A673 (cell line): Measurements from ENCODE around the gene CDH4. TPM values are rescaled to one million over a fixed set of nuclear protein-coding genes. Genes with fewer than 3 reads are reported as not detected.

ENCODE experiments used
- BruUV-seq: library from RNA; stranded (reverse); fragments of 400-500 nt; replicated peaks from 2 replicates; lab custom pipeline; 2021; lab: Mats Ljungman, UMichigan
- CTCF ChIA-PET: fragments of 300-600 bp; sonication (Branson Sonifier 250); formaldehyde crosslinking; loops from one replicate; lab custom pipeline; 2022; ENCODE audit warnings: antibody characterized with exemption; lab: Charles Lee
- POLR2A ChIA-PET: fragments of 300-600 bp; sonication (Branson Sonifier 250); formaldehyde crosslinking; loops from one replicate; lab custom pipeline; 2022; ENCODE audit warnings: antibody characterized with exemption; ENCODE audit not compliant: low non-redundant PET; lab: Charles Lee
- DNase-seq: peaks from one replicate; pipeline ENCODE4 v3.0.0-alpha.2; 2015; ENCODE audit warnings: low spot score
- H3K27ac ChIP-seq: fragments of 200-600 bp; sonication (generic); 2 replicates; pipeline ENCODE4 v1.5.1; 2016; ENCODE audit warnings: mixed run types, low read depth, mild to moderate bottlenecking, mixed read lengths, antibody characterized with exemption, low read length; ENCODE audit not compliant: poor library complexity, severe bottlenecking
- H3K27me3 ChIP-seq: fragments of 200-600 bp; sonication (generic); replicated peaks from 2 replicates; pipeline ENCODE4 v1.6.1; 2017; ENCODE audit warnings: mixed run types, low read depth, mild to moderate bottlenecking, mixed read lengths, antibody characterized with exemption, low read length; ENCODE audit not compliant: insufficient read depth, poor library complexity
- H3K36me3 ChIP-seq: fragments of 200-600 bp; sonication (generic); 2 replicates; pipeline ENCODE4 v1.6.1; 2016; ENCODE audit warnings: mixed run types, mild to moderate bottlenecking, mixed read lengths, antibody characterized with exemption, low read length; ENCODE audit not compliant: insufficient read depth, poor library complexity, severe bottlenecking
- H3K4me1 ChIP-seq: fragments of 200-600 bp; sonication (generic); 2 replicates; pipeline ENCODE4 v1.6.1; 2017; ENCODE audit warnings: mixed run types, mild to moderate bottlenecking, mixed read lengths, antibody characterized with exemption, low read length; ENCODE audit not compliant: insufficient read depth, poor library complexity, severe bottlenecking
- H3K4me3 ChIP-seq: fragments of 200-600 bp; sonication (generic); 2 replicates; pipeline ENCODE4 v1.5.1; 2016; ENCODE audit warnings: low read depth, mixed run types, mild to moderate bottlenecking, mixed read lengths, low read length; ENCODE audit not compliant: poor library complexity, severe bottlenecking
- H3K9me3 ChIP-seq: fragments of 200-600 bp; sonication (generic); 2 replicates; pipeline ENCODE4 v1.6.1; 2016; ENCODE audit warnings: mixed run types, low read depth, mild to moderate bottlenecking, mixed read lengths, antibody characterized with exemption, low read length; ENCODE audit not compliant: poor library complexity, severe bottlenecking
- CTCF ChIP-seq: fragments of 300-800, 200-600 bp; sonication (generic); conservative IDR thresholded peaks from 2 replicates; pipeline ENCODE4 v1.5.1; 2017; ENCODE audit warnings: low read depth, mild to moderate bottlenecking, antibody characterized with exemption, low read length, moderate library complexity, mixed read lengths
- EZH2 ChIP-seq: fragments of 200-600 bp; sonication (generic); IDR thresholded peaks from 2 replicates; pipeline ENCODE4 v1.6.1; 2017; ENCODE audit warnings: borderline replicate concordance, low read depth, mild to moderate bottlenecking, mixed read lengths, antibody characterized with exemption, low read length; ENCODE audit not compliant: poor library complexity, severe bottlenecking
- intact Hi-C: fragments of 100-400 bp; cut with micrococcal nuclease; formaldehyde crosslinking; loops from one replicate; pipeline ENCODE4 v1.10.0; 2022; ENCODE audit not compliant: unreplicated experiment
- total RNA-seq: library from RNA; stranded (reverse); gene quantifications from 2 replicates; pipeline ENCODE4 v1.2.3, GENCODE V29; 2021

The CDH4 gene
- total RNA-seq, 1 experiment from 2014 or later = 8.3 TPM

GRCh38 chr20:61871913-61872312 lies 619.9 kb downstream of the CDH4 start:
- TF ChIP-seq CTCF (no peak), EZH2 (no peak)
- Histone ChIP-seq H3K27ac (no peak overlapping the region), H3K4me3 (no peak overlapping the region), H3K4me1 (no peaks in the 10 kb centered on the region), H3K9me3 (peaks cover 7% of the 10 kb centered on the region), H3K27me3 (peaks cover 2% of the 10 kb centered on the region), H3K36me3 (no peaks in the 10 kb centered on the region)
- no TSS peak for BruUV-seq
- POLR2A ChIA-PET = no interaction called here
- intact Hi-C loops = no loop called here
- CTCF ChIA-PET = no interaction called here
- no peak for DNase-seq

GRCh38 chr20:61872371-61872900 lies 620.4 kb downstream of the CDH4 start:
- no peak for DNase-seq
- TF ChIP-seq EZH2 = no peak
- no peak for TF ChIP-seq CTCF
- intact Hi-C loops = no loop called here
- Histone ChIP-seq H3K9me3 (peaks cover 7% of the 10 kb centered on the region), H3K36me3 (no peaks in the 10 kb centered on the region), H3K4me1 (no peaks in the 10 kb centered on the region), H3K27ac (no peak overlapping the region), H3K27me3 (peaks cover 2% of the 10 kb centered on the region), H3K4me3 (no peak overlapping the region)
- BruUV-seq = no TSS peak
- ChIA-PET CTCF (no interaction called here), POLR2A (no interaction called here)

GRCh38 chr20:61873651-61874420 lies 621.8 kb downstream of the CDH4 start:
- Histone ChIP-seq H3K36me3 (no peaks in the 10 kb centered on the region), H3K27ac (no peak overlapping the region), H3K9me3 (peaks cover 7% of the 10 kb centered on the region), H3K27me3 (peaks cover 2% of the 10 kb centered on the region), H3K4me1 (no peaks in the 10 kb centered on the region), H3K4me3 (no peak overlapping the region)
- intact Hi-C loops = no loop called here
- TF ChIP-seq EZH2 = no peak
- TF ChIP-seq CTCF = no peak
- CTCF ChIA-PET = interaction anchor here (0.5 kb wide), 1 partner anchor 327 kb away, joined by 4 read pairs; no protein-coding TSS in a partner anchor
- no peak for DNase-seq
- BruUV-seq = no TSS peak
- POLR2A ChIA-PET = no interaction called here
